Measurements from ENCODE around the gene FOXJ1.

DNA sequence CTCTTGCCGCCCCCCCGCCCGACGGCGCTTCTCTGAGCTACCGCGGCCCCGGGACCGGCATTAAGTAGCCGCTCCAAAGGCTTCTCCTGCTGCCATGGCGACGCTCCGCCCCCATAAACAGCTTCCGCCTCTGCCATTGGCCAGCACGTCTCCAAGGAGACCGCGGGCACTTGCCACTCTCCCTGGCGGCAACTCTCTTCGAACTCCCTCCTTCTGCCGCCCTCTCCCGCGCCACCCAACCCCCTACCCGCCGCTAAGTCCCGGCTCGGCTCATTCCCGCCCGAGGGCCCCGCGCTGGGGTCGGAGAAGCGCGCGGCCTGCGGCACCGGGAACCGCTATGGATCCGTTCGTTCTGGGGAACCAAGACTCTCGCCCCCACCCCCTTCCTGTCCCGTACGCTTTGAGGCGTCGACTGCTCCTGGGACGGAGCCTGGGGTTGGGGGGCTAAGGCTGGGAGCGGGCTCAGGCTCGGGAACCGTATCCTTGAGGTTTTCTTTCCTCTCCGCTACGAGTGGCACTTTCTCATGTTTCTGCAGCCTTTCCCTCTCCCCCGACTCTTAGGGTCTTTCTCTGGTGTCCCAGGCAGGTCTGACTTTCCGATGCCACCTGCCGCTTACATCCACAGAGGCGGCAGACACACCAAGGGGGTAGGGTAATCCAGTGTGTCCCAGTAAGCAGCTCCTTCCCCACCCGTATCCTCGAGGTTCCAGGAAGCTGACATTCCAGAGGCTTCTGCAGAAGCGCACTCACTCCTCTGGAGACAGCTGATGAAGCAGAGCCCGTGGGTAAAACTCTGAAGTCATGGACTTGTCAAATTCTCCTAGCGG lies at the start of gene FOXJ1:
- TF ChIP-seq CTCF (IDR thresholded peaks at IDR 0.05) = no peak
- no peak for TF ChIP-seq POLR2A (IDR thresholded peaks at IDR 0.05)
